ENCODE data around the gene POU2F1. TPM values are rescaled to one million over a fixed set of nuclear protein-coding genes. Genes with fewer than 3 reads are reported as not detected.

POU2F1 gene
- total RNA-seq: 1 to 10 TPM; 7.6 to 9.5 TPM
- long read RNA-seq, full-length matches to known transcripts: 1 of 4 reads
- long read RNA-seq, partial matches to known transcripts: 3 of 4 reads
- long read RNA-seq, other reads (novel, unspliced or antisense): 0 of 4 reads

- intact Hi-C loops (cut with DNase I): loop anchor here in 1 of 2 donors (10.0 kb wide), 1 partner anchor 156 kb away; no protein-coding TSS in a partner anchor
- peak; percentile 92 to 95 for ATAC-seq
- peak; percentile 99 for DNase-seq
Observed at GRCh38 chr1:167220537-167221125, at the start of gene POU2F1. Gene POU2F1 (plus strand): TSS chr1:167220886. CDS start chr1:167220898, 12 bp downstream.

DNA sequence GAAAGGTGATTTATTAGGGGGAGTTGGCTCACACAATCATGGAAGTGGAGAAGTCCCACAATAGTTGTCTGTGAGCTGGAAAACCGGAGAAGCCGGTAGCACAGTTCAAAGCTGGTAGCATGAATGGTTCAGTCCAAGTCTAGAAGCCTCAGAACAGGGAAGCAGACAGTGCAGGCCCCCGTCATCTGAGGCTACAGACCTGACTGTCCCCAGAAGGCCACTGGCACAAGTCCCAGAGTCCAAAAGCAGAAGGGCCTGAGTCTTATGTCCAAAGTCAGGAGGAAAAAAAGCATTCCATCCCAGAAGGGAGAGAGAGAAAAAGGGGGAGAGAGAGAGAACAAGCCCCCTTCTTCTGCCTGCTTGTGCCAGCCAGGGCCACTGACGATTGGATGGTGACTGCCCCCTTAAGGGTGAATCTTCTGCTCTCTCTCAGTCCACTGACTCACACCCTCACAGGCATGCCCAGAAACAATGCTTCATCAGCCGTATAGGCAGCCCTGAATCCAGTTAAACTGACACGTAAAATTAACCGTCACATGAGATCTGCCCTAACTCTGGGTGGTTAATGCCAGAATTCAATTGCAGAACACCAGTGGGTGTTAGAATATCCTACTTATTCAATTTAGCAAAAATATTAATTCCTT, 49.3 kb upstream of the POU2F1 start:
- ATAC-seq (peak; percentile 38 to 57), DNase-seq (no peak)
- intact Hi-C loops (cut with DNase I): no loop called here

DNA sequence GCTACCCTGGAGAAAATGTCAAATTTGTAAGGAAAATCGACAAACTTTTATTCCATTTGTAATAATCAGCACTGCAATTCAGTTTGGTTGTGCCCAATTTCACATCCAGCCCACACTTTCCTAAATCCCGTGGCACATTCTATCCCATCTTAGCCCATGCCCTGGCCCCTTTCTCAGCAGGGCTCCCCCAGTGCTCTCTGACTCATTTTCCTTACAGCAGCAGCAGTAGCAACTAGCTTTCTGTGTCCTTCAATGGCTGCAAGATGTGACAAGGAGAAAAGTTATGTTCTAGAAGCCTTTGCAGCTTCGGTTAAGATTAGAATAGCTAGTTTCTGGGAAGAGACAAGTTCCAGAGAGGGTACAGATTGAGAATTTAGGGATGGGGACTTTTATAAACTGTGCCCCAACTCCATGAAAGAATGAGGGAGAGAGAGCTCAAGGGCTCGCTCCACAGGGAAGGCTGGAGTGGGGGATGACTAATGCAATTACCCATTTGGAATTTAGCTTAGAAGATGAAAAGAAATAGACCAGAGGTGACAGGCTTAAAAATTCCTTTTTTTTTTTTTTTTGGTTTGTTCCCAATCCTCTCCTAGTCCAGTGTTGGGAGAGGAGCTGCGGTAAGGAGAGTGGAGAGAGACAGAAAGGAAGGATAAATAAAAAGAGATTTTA, 47.0 kb upstream of the POU2F1 start:
- ATAC-seq: no peak
- no peak for DNase-seq
- intact Hi-C loops (cut with DNase I): no loop called here

- ATAC-seq: no peak
- intact Hi-C loops (cut with DNase I): no loop called here
- DNase-seq: no peak
Observed at GRCh38 chr1:167175901-167176300, 44.8 kb upstream of the POU2F1 start.

DNA sequence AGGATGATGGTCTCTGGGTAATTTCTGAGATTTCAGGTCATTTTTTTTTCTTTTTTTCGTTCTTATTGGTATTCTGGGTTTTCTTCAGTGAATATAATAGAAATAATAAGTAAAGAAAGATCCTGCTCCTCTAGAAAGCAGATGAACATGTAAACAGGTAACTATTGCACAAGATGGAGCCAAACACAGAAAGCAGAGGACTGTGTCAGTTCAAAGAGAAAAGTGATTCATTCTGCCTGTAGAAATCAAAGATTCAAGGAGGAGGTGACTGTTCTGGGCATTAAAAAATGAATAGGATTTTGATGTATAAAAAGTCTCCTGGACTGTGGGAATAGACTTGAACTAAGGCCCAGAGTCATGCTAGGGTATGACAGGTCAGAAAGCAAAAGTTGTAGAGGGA, 41.9 kb upstream of the POU2F1 start:
- intact Hi-C loops (cut with DNase I): no loop called here
- DNase-seq: no peak
- no peak for ATAC-seq

- intact Hi-C loops (cut with DNase I): no loop called here
- ATAC-seq: no peak
- no peak for DNase-seq
Observed at GRCh38 chr1:167182571-167183320, 37.9 kb upstream of the POU2F1 start.

- intact Hi-C loops (cut with DNase I): no loop called here
- DNase-seq (no peak), ATAC-seq (no peak)
Observed at GRCh38 chr1:167184081-167184480, 36.6 kb upstream of the POU2F1 start.

DNA sequence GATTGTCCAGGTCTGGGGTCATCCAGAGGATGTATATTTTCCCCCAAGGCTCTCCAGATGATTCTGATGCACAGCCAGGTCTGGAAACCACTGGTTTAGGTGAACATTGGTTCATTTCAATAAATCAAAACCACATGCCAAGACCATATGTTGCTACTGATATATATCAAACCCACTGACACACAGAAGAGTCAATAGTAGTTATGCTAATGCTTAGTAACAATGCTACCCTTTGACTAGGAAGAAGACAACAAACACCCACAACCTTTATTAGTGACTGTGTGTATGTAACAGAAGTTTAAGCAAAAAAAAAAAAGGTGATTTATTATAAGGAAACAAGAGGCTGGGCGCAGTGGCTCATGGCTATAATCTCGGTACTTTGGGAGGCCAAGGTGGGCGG, 35.6 kb upstream of the POU2F1 start:
- no peak for DNase-seq
- intact Hi-C loops (cut with DNase I): no loop called here
- no peak for ATAC-seq

DNA sequence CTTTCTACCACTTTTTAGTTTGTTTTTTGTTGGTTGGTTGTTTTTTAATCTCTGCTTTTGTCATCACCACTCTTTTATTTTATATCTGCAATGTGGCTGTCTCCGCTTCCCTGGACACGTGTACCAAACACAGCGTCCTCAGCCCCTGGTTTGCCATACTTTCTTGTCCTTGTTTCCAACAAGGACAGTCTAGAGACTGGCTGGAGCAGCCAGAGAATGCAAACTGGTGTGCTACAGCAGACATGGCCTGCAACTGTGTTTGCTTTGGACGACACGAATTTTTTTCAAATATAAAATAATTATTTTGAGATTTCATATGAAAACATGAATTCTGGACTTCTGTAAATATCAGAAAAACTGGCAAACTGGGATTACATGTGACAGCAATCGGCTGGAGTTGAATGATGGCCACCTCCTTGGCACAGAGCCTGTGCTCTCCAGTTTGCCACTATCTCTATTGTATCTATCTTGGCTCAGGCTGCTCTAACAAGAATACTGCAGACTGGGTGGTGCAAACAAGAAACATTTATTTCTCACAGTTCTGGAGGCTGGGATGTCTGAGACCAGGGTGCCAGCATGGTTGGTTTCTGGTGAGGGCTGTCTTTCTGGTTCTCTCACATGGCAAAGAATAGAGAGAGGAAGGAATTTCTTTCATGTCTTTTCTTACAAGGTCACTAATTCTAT, 34.6 kb upstream of the POU2F1 start:
- intact Hi-C loops (cut with DNase I): no loop called here
- peak; percentile 23 for DNase-seq
- ATAC-seq: peak; percentile 24 to 34

DNA sequence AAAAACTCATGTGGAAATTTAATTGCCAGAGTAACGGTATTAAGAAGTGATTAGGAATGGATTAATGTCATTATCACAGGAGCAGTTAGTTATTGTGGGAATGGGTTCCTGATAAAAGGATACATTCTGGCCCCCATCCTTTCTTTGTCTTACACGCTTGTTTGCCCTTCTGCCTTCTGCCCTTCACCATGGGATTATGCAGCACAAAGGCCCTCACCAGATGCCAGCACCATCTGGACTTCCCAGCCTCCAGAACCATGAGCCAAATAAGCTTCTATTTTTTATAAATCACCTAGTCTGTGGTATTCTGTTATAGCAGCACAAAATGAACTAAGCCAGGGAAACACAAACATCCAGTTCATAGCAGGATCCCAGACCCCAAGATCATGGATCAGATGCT, 33.9 kb upstream of the POU2F1 start:
- intact Hi-C loops (cut with DNase I): no loop called here
- no peak for ATAC-seq
- no peak for DNase-seq

GRCh38 chr1:167190747-167191237, 29.9 kb upstream of the POU2F1 start:
- intact Hi-C loops (cut with DNase I): no loop called here
- ATAC-seq: no peak
- DNase-seq: no peak

DNA sequence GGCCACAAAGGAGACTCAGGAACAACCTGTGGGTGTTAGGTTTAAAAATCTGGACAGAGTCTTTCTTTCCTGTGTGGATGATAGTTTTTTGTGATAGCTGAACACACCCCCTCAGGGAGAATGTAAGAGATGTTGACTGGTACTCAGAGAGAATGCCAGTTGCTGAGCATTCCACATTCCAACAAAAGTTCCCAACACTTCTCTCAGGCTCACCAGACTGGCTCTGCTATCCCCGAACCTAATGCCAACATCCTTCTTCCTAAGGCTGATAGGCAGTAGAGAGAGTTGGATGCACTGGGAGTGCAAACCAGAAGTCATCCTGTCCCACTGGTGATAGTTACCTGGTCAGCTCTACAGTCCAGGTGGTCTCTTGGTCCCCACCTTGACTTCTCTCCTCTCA, 28.7 kb upstream of the POU2F1 start:
- intact Hi-C loops (cut with DNase I): no loop called here
- ATAC-seq: peak in 1 of 2 donors; percentile 67

GRCh38 chr1:167194182-167194581, 26.5 kb upstream of the POU2F1 start:
- no peak for ATAC-seq
- intact Hi-C loops (cut with DNase I): no loop called here
- no peak for DNase-seq

More for the DNA sequence above, 28.7 kb upstream of the POU2F1 start:
- DNase-seq: no peak

DNA sequence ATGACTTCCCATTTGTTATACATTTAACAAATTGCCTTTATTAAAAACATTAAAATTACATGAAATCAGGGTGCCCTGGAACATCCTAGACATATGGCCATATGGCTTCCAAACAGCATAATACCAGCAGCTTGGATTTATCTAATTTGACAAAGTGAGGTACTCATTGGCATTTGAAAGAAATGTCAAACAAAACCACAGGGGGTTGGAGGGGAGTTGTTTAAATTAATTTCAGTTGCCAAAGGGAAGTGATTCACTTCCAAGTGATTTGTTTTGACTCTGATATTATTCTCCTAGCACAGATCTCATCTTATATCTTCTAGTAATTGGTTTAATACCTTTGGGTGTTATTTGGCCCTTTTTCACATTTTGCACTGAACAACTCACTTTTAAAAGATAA, 24.5 kb upstream of the POU2F1 start:
- ATAC-seq (no peak), DNase-seq (no peak)
- intact Hi-C loops (cut with DNase I): no loop called here

DNA sequence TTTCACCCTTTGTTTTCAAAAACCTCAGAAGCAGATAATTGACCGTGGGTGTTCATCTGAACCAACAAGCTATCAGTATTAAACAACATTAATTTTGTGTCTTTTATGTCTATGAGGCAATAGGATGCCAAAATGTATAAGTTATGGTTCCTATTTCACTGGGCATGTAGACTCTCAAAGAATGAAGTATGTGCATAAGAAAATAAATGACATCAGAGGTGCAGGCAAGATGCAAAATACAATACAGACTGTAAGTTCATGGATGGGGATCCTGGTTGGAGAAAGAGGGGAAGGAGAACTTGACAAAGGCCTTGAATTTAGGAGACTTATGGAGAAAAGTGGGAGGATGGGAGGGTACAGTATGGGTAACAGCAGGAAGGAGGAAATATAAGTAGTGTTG, 23.4 kb upstream of the POU2F1 start:
- intact Hi-C loops (cut with DNase I): no loop called here
- ATAC-seq: no peak
- no peak for DNase-seq

DNA sequence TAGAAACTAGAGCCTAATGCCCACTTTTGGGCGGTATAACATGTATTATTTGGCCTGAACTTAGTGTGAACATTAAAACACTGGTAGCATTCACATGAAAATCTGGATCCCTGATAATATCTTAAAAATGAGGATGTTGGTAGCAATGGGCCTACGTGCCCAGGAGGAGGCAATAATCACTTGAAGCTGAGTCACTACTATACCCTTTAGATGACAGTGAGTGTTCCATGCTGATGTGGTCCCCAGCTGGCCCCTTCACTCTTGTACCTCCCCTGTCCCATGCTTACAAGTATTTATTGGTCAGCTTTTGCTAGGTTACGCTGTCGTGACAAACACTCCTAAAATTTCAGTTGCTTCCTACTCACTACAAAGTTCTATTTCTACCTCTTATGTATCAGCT, 23.0 kb upstream of the POU2F1 start:
- ATAC-seq (no peak), DNase-seq (no peak)
- intact Hi-C loops (cut with DNase I): no loop called here

- intact Hi-C loops (cut with DNase I): no loop called here
- ATAC-seq (no peak), DNase-seq (no peak)
Observed at GRCh38 chr1:167198518-167199133, 22.1 kb upstream of the POU2F1 start.

- no peak for ATAC-seq
Observed at GRCh38 chr1:167199656-167200055, 21.0 kb upstream of the POU2F1 start.

GRCh38 chr1:167200272-167200671, 20.4 kb upstream of the POU2F1 start:
- ATAC-seq: no peak
- intact Hi-C loops (cut with DNase I): no loop called here
- DNase-seq: no peak

More at GRCh38 chr1:167199656-167200055, 21.0 kb upstream of the POU2F1 start:
- intact Hi-C loops (cut with DNase I): no loop called here
- no peak for DNase-seq
